Nucleus accumbens (tissue), 56 donors: ENCODE data around the gene SRGAP3.

Experiments
- DNase-seq, 56 donors: peaks; one replicate each; lab custom pipeline; 2025; lab: John Stamatoyannopoulos, UW

Gene SRGAP3

GRCh38 chr3:9123840-9124239 lies 125.6 kb downstream of the SRGAP3 start:
- no peak for DNase-seq

- DNase-seq: no peak
These were observed 126.6 kb downstream of the SRGAP3 start for GRCh38 chr3:9122732-9123364.

DNA sequence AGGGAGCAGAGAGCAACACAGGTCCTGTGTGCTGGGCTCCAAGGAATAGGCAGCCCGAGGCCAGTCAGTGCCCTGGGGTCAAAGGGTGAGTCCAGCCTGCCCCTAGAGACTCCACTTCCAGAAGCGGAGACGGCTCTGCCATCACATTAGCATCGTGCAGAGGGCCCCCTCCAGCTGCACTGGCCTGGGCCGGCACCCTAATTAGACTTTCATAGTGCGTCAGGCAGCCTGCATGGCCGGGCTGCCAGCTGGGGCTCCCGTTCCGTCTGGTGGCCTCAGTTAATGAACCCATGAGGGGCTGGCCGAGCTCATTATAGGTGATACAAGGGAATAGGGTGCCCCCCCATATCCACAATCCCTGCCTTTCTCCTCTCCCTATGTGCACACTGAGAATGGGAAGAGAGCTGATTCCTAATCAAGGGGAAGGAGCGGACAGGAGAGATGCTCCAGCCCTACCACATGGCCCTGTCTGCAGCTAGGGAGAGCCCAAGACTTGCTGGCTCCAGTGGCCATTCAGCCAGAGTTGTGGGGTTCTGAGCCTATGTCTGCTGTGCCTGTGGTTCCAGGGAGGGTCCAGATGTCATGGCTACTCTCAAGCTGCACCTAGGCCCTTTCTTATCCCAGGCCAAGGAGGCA lies 128.0 kb downstream of the SRGAP3 start:
- peak in 26 of 56 donors; percentile 3 to 68 (median 32) for DNase-seq

GRCh38 chr3:9119331-9119730 lies 130.1 kb downstream of the SRGAP3 start:
- no peak for DNase-seq

GRCh38 chr3:9118222-9118621 lies 131.2 kb downstream of the SRGAP3 start:
- DNase-seq: no peak

- no peak for DNase-seq
These were observed 132.2 kb downstream of the SRGAP3 start for GRCh38 chr3:9117220-9117619.

GRCh38 chr3:9116336-9116735 lies 133.1 kb downstream of the SRGAP3 start:
- DNase-seq: no peak

DNA sequence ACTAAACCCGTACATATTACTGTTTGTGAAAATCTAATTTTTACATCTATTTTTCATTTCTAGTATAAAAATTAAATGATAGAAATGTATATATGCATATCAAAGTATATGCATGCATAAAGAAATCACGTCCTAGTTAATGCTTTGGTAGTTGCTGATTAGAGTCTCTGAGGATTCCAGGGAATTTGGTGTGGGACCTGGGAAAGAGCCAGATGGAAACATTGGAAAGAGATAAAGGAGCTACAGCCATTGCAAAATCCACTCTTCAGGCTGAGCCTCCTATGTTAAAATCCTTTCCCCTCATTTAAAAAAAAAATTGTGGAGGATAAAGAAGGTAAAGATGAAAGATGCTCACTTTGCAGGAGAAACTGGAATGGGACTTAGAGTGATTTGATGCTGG lies 134.1 kb downstream of the SRGAP3 start:
- no peak for DNase-seq

GRCh38 chr3:9113040-9113439 lies 136.4 kb downstream of the SRGAP3 start:
- DNase-seq: no peak

GRCh38 chr3:9111866-9112265 lies 137.6 kb downstream of the SRGAP3 start:
- DNase-seq: peak in 18 of 56 donors; percentile 17 to 72 (median 36)

DNA sequence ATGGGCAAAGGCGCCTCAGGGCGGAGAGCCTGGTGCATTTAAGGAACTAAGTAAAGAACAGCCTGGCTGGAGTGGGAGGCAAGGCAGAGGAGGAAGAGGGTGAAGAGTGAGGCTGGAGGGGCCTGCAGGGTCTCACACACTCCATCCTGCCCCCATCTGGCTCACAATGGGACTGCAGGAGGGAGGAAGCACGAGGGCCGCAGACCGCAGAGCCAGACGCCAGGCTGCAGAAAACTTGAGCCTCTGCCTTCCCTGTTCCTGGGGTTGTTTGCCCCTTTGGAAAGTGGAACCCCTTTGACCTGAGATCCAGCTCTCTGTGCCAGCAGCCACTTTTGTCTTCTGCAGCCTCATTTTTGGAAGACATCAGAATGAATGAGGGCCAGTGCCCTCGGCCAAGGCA lies 138.0 kb downstream of the SRGAP3 start:
- peak in 6 of 56 donors; percentile 37 to 60 (median 48) for DNase-seq

GRCh38 chr3:9110802-9111201 lies 138.6 kb downstream of the SRGAP3 start:
- DNase-seq: no peak

GRCh38 chr3:9110316-9110715 lies 139.1 kb downstream of the SRGAP3 start:
- no peak for DNase-seq

DNA sequence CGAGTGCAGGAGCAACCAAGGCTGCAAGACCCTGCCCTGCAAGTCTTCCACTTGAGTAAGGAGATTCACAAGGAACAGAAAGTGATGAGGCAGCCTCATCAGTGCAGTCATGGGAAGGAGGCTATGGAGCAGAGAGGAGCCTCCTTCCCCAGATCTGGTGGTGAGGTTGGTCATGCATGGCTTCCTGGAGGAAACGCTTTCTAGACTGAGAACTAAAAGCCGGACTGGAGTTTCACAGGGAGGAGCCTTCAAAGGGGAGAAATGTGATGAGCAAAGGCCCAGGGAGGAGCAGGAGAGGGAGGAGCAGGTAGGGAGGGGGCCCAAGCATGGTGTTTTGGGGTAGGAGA lies 139.9 kb downstream of the SRGAP3 start:
- no peak for DNase-seq

DNA sequence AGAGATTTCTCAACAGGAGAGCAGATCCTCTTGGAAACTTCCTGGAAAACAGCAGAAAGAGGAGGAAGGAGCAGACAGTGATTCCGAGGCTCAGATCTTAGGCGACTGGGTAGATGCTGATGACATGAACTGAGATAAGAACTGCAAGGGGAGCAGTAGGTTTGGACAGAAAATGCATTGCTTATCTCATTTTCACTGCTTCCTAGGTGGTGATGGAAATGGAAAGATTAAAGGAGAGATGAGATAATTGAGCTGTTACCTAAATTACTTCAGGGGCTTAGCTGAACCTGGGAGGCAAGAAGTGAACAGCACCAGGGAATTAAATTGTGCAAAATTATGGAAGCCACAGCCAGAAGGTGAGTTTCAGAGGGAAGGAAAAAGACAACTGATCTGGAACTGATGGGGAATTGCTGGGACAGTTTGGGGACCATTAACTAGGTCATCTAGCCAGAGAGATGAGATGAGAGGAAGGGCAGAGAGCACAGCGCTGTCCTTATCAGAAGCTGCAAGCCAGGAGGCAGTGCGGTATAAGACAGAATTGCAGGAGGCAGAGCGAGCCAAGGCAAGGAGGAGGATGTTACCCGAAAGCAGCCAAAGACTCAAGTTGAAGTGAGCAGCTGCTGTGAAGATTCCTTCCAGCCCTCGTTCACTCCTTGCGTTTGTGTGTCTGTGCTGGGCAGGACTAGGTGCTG lies 140.4 kb downstream of the SRGAP3 start:
- peak in 1 of 56 donors; percentile 16 for DNase-seq

GRCh38 chr3:9107738-9108137 lies 141.7 kb downstream of the SRGAP3 start:
- no peak for DNase-seq

- no peak for DNase-seq
These were observed 144.0 kb downstream of the SRGAP3 start for GRCh38 chr3:9105421-9105820.

GRCh38 chr3:9104121-9104520 lies 145.3 kb downstream of the SRGAP3 start:
- DNase-seq: no peak

- no peak for DNase-seq
These were observed 147.0 kb downstream of the SRGAP3 start for GRCh38 chr3:9102240-9102981.

DNA sequence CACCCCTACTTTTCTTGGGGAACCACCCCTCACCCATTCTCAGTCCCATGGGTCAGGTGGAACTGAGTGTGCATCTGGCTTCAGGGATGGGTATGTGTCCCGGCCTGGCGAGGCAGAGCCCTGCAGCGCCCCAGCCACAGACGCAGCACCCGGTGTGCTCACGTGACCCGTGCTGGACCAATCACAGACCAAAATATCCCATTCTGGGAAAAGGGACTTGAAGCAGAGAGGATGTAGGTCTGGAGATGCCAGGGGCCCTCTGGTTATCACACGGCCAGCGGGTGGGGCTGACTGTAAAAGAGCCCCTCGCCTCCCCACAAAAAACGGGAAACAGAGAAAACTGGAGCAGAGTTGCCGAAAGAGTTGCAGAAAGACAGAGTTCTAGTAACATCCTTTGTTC lies 148.2 kb downstream of the SRGAP3 start:
- DNase-seq: peak in 31 of 56 donors; percentile 9 to 71 (median 37)

GRCh38 chr3:9100513-9100894 lies 148.9 kb downstream of the SRGAP3 start:
- DNase-seq: peak in 1 of 56 donors; percentile 19
